Panc1 (cell line): ENCODE data around the gene MIEN1. TPM values are rescaled to one million over a fixed set of nuclear protein-coding genes. Genes with fewer than 3 reads are reported as not detected.

Source experiments
- ATAC-seq: fragments of 200-7000 bp; cut with Tn5 transposase; 2 replicates; pipeline ENCODE4 v1.9.1; 2020; ENCODE audit warnings: mild to moderate bottlenecking, moderate library complexity
- BruUV-seq: library from RNA; stranded (reverse); fragments of 400-500 nt; replicated peaks from 2 replicates; lab custom pipeline; 2021; lab: Mats Ljungman, UMichigan
- CTCF ChIA-PET: fragments of 300-600 bp; sonication (Branson Sonifier 250); formaldehyde crosslinking; loops from one replicate; lab custom pipeline; 2022; ENCODE audit warnings: antibody characterized with exemption; lab: Charles Lee
- POLR2A ChIA-PET: fragments of 300-600 bp; sonication (Branson Sonifier 250); formaldehyde crosslinking; loops from one replicate; lab custom pipeline; 2022; ENCODE audit warnings: antibody characterized with exemption; lab: Charles Lee
- DNase-seq: peaks from one replicate; pipeline ENCODE4 v3.0.0-alpha.2; 2010; ENCODE audit warnings: low read depth, low spot score
- H3K27ac ChIP-seq: 2 replicates; pipeline ENCODE4 v1.5.1; 2011; ENCODE audit warnings: mild to moderate bottlenecking, low read length, inconsistent platforms
- H3K27me3 ChIP-seq: fragments of 200-500 bp; sonication (Bioruptor generic); 2 replicates; pipeline ENCODE4 v1.6.0; 2014; ENCODE audit warnings: low read length, inconsistent platforms; ENCODE audit not compliant: control insufficient read depth, insufficient read depth
- H3K36me3 ChIP-seq: fragments of 200-500 bp; sonication (Bioruptor generic); 2 replicates; pipeline ENCODE4 v1.5.1; 2014; ENCODE audit warnings: inconsistent platforms, mild to moderate bottlenecking, low read length, moderate library complexity; ENCODE audit not compliant: control insufficient read depth, insufficient read depth
- H3K4me1 ChIP-seq: 2 replicates; pipeline ENCODE4 v1.5.1; 2011; ENCODE audit warnings: inconsistent platforms, mild to moderate bottlenecking, low read length, moderate library complexity; ENCODE audit not compliant: control insufficient read depth, insufficient read depth
- H3K4me3 ChIP-seq, 2 experiments: 2 replicates each; pipeline ENCODE4 v1.5.1; 2011 to 2012; ENCODE audit warnings: low read depth in 2 of 2, low read length in 2 of 2, mild to moderate bottlenecking in 2 of 2, inconsistent platforms in 1 of 2, moderate library complexity in 1 of 2
- H3K9me3 ChIP-seq: fragments of 200-500 bp; sonication (Bioruptor generic); 2 replicates; pipeline ENCODE4 v1.5.1; 2014; ENCODE audit warnings: low read depth, mild to moderate bottlenecking, inconsistent platforms, low read length, moderate library complexity; ENCODE audit not compliant: control insufficient read depth, insufficient read depth
- POLR2AphosphoS5 ChIP-seq: IDR thresholded peaks from 2 replicates; pipeline ENCODE4 v1.6.1; 2012; ENCODE audit warnings: mild to moderate bottlenecking, low read depth, low read length, moderate library complexity
- SIN3A ChIP-seq: IDR thresholded peaks from 2 replicates; pipeline ENCODE4 v1.6.1; 2012; ENCODE audit warnings: low read depth, mild to moderate bottlenecking, low read length, moderate library complexity, borderline replicate concordance; ENCODE audit not compliant: insufficient read depth
- TCF7L2 ChIP-seq: IDR thresholded peaks from 2 replicates; pipeline ENCODE4 v1.6.1; 2011; ENCODE audit warnings: mild to moderate bottlenecking, low read depth, low read length, inconsistent platforms
- in situ Hi-C: cut with HindIII; loops from 2 replicates; pipeline ENCODE4 v1.10.0; 2016; ENCODE audit warnings: low sequenced_read_pairs, low pct_unique_long_range_greater_than_20kb
- intact Hi-C: fragments of 100-400 bp; cut with micrococcal nuclease; formaldehyde crosslinking; loops from one replicate; pipeline ENCODE4 v1.10.0; 2022; ENCODE audit not compliant: unreplicated experiment
- microRNA-seq: library from miRNA; unstranded; fragments of <30 nt; microRNA quantifications from one replicate; pipeline ENCODE4 v1.1.0, GENCODE V29; 2020; ENCODE audit not compliant: unreplicated experiment
- total RNA-seq: library from RNA; stranded (reverse); gene quantifications from one replicate; pipeline ENCODE4 v1.2.1, GENCODE V29; 2021; ENCODE audit not compliant: unreplicated experiment
- TF ChIP-seq, protein P1 (sequence below), 2 experiments: IDR thresholded peaks; 2 replicates each; pipeline ENCODE4 v1.6.1; 2011 to 2012; ENCODE audit warnings: low read depth in 2 of 2, control low read depth in 1 of 2, low read length in 1 of 2, mild to moderate bottlenecking in 1 of 2, moderate library complexity in 1 of 2; ENCODE audit not compliant: insufficient read depth in 1 of 2
- TF ChIP-seq, protein P2 (sequence below): fragments of 450-650 bp; IDR thresholded peaks from 2 replicates; pipeline ENCODE4 v1.5.1; 2017; ENCODE audit warnings: mild to moderate bottlenecking

Gene MIEN1
- total RNA-seq, 1 experiment from 2014 or later = 103 TPM

DNA sequence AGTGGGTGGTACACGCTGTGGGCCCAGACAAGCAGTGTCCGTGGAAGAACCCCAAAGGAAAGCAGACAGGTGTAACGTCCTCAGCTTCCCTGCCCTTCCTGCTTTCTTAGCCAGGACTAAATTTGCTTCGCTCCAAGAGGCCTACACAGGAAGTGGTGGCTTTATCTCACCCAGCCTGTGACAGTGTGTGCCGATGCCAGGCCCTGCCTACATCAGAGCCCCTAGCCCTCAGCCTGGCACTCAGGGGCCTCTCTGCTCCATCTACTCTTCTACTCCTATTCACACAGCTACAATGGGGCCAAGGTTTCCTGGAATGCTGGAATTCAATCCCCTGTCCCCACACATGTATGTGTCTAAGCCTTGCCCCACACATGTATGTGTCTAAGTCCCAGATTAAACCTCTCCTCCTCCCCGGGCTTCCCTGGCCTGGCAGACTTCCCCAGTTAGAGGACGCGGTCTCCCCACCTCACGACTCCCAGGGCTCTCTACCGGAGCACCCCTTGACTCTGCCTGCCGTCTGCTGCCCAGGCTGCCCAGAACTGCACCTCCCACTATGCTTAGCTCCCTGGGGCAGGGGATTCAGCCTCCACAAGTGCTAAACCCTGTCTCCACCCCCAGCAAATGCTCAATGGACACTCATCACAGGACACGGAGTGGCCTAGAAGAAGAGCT is 50.7 kb downstream of the MIEN1 start:
- Histone ChIP-seq H3K36me3 (no peaks in the 10 kb centered on the region), H3K9me3 (no peaks in the 10 kb centered on the region), H3K27ac (no peak overlapping the region), H3K4me3 (no peak overlapping the region), H3K27me3 (no peaks in the 10 kb centered on the region), H3K4me1 (peaks cover 5% of the 10 kb centered on the region; the same call in 1 of the 2 replicates)
- intact Hi-C loops = no loop called here
- in situ Hi-C loops = no loop called here
- DNase-seq (no peak), ATAC-seq (no peak)
- ChIA-PET CTCF (no interaction called here), POLR2A (interaction anchor here (0.6 kb wide), 1 partner anchor 229 kb away, joined by 11 read pairs; no protein-coding TSS in a partner anchor)
- no TSS peak for BruUV-seq
- TF ChIP-seq, protein P1, sequence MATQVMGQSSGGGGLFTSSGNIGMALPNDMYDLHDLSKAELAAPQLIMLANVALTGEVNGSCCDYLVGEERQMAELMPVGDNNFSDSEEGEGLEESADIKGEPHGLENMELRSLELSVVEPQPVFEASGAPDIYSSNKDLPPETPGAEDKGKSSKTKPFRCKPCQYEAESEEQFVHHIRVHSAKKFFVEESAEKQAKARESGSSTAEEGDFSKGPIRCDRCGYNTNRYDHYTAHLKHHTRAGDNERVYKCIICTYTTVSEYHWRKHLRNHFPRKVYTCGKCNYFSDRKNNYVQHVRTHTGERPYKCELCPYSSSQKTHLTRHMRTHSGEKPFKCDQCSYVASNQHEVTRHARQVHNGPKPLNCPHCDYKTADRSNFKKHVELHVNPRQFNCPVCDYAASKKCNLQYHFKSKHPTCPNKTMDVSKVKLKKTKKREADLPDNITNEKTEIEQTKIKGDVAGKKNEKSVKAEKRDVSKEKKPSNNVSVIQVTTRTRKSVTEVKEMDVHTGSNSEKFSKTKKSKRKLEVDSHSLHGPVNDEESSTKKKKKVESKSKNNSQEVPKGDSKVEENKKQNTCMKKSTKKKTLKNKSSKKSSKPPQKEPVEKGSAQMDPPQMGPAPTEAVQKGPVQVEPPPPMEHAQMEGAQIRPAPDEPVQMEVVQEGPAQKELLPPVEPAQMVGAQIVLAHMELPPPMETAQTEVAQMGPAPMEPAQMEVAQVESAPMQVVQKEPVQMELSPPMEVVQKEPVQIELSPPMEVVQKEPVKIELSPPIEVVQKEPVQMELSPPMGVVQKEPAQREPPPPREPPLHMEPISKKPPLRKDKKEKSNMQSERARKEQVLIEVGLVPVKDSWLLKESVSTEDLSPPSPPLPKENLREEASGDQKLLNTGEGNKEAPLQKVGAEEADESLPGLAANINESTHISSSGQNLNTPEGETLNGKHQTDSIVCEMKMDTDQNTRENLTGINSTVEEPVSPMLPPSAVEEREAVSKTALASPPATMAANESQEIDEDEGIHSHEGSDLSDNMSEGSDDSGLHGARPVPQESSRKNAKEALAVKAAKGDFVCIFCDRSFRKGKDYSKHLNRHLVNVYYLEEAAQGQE (IDR thresholded peaks at IDR 0.05; ENCODE audit: insufficient read depth in 1 of 2, low read depth in 2 of 2, low read length in 1 of 2) = no peak
- no peak for TF ChIP-seq POLR2AphosphoS5
- no peak for TF ChIP-seq SIN3A
- TF ChIP-seq, protein P2, sequence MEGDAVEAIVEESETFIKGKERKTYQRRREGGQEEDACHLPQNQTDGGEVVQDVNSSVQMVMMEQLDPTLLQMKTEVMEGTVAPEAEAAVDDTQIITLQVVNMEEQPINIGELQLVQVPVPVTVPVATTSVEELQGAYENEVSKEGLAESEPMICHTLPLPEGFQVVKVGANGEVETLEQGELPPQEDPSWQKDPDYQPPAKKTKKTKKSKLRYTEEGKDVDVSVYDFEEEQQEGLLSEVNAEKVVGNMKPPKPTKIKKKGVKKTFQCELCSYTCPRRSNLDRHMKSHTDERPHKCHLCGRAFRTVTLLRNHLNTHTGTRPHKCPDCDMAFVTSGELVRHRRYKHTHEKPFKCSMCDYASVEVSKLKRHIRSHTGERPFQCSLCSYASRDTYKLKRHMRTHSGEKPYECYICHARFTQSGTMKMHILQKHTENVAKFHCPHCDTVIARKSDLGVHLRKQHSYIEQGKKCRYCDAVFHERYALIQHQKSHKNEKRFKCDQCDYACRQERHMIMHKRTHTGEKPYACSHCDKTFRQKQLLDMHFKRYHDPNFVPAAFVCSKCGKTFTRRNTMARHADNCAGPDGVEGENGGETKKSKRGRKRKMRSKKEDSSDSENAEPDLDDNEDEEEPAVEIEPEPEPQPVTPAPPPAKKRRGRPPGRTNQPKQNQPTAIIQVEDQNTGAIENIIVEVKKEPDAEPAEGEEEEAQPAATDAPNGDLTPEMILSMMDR = no peak
- TF ChIP-seq TCF7L2 = no peak

Small RNAs within 50 kb of the gene (microRNA-seq; reads per million reads assigned to microRNA genes)
- gene MIR4728 = 2.9 reads per million

Other genes with a start within 250 kb of the MIEN1 start
- gene NEUROD2, start 122.6 kb downstream of the MIEN1 start, total RNA-seq = not detected
- 45.7 TPM for gene PPP1R1B, start 103.6 kb downstream of the MIEN1 start, total RNA-seq
- 44.8 TPM for gene STARD3, start 93.4 kb downstream of the MIEN1 start, total RNA-seq
- 1.6 TPM for gene TCAP, start 65.2 kb downstream of the MIEN1 start, total RNA-seq
- gene PNMT, start 62.1 kb downstream of the MIEN1 start, total RNA-seq = 2.4 TPM
- 21.8 TPM for gene PGAP3, start 42.5 kb downstream of the MIEN1 start, total RNA-seq
- 68.6 TPM for gene ERBB2, start 30.5 kb downstream of the MIEN1 start, total RNA-seq
- gene GRB7, start 7.4 kb upstream of the MIEN1 start, total RNA-seq = 2.8 TPM
- gene IKZF3, start 133.8 kb upstream of the MIEN1 start, total RNA-seq = 0.59 TPM
- gene ZPBP2, start 137.7 kb upstream of the MIEN1 start, total RNA-seq = not detected
- 2.9 TPM for gene GSDMB, start 188.1 kb upstream of the MIEN1 start, total RNA-seq
- gene ORMDL3, start 197.1 kb upstream of the MIEN1 start, total RNA-seq = 55.1 TPM
- not detected for gene LRRC3C, start 197.2 kb upstream of the MIEN1 start, total RNA-seq
- gene GSDMA, start 232.5 kb upstream of the MIEN1 start, total RNA-seq = not detected